ENCODE measurements around the gene SRSF1.

- no peak for TF ChIP-seq CTCF (conservative IDR thresholded peaks at IDR 0.05; ENCODE audit: low read depth, low read length)
- no peak for TF ChIP-seq EZH2 (IDR thresholded peaks at IDR 0.05; ENCODE audit: borderline replicate concordance, low read depth, low read length, poor library complexity, severe bottlenecking)
Measured at GRCh38 chr17:58041161-58041560, 34.1 kb upstream of the SRSF1 start.
